ENCODE measurements around the gene KRTAP2-2. TPM values are rescaled to one million over a fixed set of nuclear protein-coding genes. Genes with fewer than 3 reads are reported as not detected.

Gene KRTAP2-2
- total and polyA plus RNA-seq, 10 of the 15 experiments (the other 5 are each of a cell fraction or from before 2014, with no cell fraction given), result not detected

DNA sequence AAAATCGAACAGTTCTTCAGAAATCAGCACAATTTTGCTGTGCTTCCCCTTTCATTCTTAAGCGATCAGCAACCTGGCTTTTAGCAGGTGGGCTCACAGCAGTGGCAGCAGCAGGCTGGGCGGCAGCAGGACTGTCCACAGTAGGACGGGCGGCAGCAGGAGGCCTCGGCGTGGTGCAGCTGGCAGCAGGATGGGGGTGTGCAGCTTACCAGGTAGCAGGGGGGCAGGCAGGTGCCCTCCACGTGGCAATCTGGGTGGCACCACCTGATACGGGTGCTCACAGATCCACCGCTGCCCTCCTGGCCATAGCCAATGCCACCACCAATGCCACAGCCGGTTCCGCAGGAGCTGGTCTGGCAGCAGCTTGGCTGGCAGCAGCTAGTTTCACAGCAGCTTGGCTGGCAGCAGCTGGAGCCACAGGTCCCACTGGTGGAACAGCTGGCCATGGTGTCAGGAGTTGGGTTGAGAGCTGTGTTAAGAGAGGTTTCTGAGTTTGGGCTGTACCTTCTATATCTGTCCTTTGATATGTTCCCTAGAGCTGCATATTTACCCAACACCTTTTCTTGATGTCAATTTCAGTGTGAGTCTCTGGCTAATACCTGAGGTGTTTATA, 25.3 kb downstream of the KRTAP2-2 start, which contains the start of gene KRTAP1-4:
Gene KRTAP1-4 (minus strand): TSS at position 563 of the 613 bp plus-strand sequence. CDS start 117 bp downstream, at position 446.
- no peaks in the 10 kb centered on the region for H3K79me2 ChIP-seq (ENCODE audit: control insufficient read depth, insufficient read depth, low read length)
- no TSS peak for BruUV-seq (replicated peaks)
- H4K20me1 ChIP-seq (ENCODE audit: control insufficient read depth, insufficient read depth), result no peaks in the 10 kb centered on the region
- no peak within 1 kb of the TSS for H3K27ac ChIP-seq (ENCODE audit: control insufficient read depth, insufficient read depth)
- H3K36me3 ChIP-seq (ENCODE audit: control insufficient read depth in 2 of 2, insufficient read depth in 2 of 2, low read length in 1 of 2), result no peaks in the 10 kb centered on the region
- H3K4me2 ChIP-seq (ENCODE audit: control insufficient read depth, insufficient read depth), result no peak within 1 kb of the TSS
- ChIA-PET RAD21 (ENCODE audit: unreplicated experiment) (no interaction called here), CTCF (interaction anchor here (0.9 to 1.7 kb wide), 2 partner anchors 10 to 633 kb away, joined by 3 to 4 read pairs; no protein-coding TSS in a partner anchor), POLR2A (no interaction called here), SMC1A (ENCODE audit: uncharacterized antibody, unreplicated experiment) (interaction anchor here (1.1 kb wide), 1 partner anchor 34 kb away, joined by 3 read pairs; no protein-coding TSS in a partner anchor)
- in situ Hi-C loops (cut with MboI), result no loop called here
- no peaks in the 10 kb centered on the region for H3K9me3 ChIP-seq (replicated peaks; ENCODE audit: control insufficient read depth, insufficient read depth, low read length)
- intact Hi-C loops (cut with micrococcal nuclease; ENCODE audit: unreplicated experiment), result no loop called here
- FAIRE-seq (no peak), ATAC-seq (no peak), DNase-seq (ENCODE audit: low read depth, low spot score) (no peak)
- H3K9ac ChIP-seq (ENCODE audit: control insufficient read depth, insufficient read depth, low read length), result no peak within 1 kb of the TSS
- no peaks in the 10 kb centered on the region for H3K4me1 ChIP-seq (ENCODE audit: control insufficient read depth, insufficient read depth, low read length)
- no peak within 1 kb of the TSS for H3K4me3 ChIP-seq
- no peak for TF ChIP-seq NR2C1 (IDR thresholded peaks at IDR 0.05)
- TF ChIP-seq CEBPB (IDR thresholded peaks at IDR 0.05; ENCODE audit: borderline replicate concordance in 1 of 2, low read depth in 2 of 2, low read length in 2 of 2), result no peak
- TF ChIP-seq SMAD1 (IDR thresholded peaks at IDR 0.05; ENCODE audit: low read depth, partially characterized antibody), result no peak
- no peak for TF ChIP-seq BCL11A (IDR thresholded peaks at IDR 0.05; ENCODE audit: low read depth, low read length)
- no peak for TF ChIP-seq MYC (IDR thresholded peaks at IDR 0.05; ENCODE audit: insufficient read depth, insufficient read length, insufficient replicate concordance, low read length, severe bottlenecking)
- no peak within 1 kb of the TSS for H2AFZ ChIP-seq (ENCODE audit: control insufficient read depth, low read depth, low read length)
- WGBS (ENCODE audit: insufficient coverage, insufficient replicate concordance, low lambda C conversion rate, missing lambda C conversion rate), result 17% methylated on average over 12 of the region's 12 CpGs
- 0 out of 4 replicates have a peak, but pooled peaks cover 0 to 3% of the 10 kb centered on the region in 2 experiments for H3K27me3 ChIP-seq (replicated peaks in 1 of 2; ENCODE audit: control insufficient read depth in 2 of 2, insufficient read depth in 2 of 2, low read length in 1 of 2)

DNA sequence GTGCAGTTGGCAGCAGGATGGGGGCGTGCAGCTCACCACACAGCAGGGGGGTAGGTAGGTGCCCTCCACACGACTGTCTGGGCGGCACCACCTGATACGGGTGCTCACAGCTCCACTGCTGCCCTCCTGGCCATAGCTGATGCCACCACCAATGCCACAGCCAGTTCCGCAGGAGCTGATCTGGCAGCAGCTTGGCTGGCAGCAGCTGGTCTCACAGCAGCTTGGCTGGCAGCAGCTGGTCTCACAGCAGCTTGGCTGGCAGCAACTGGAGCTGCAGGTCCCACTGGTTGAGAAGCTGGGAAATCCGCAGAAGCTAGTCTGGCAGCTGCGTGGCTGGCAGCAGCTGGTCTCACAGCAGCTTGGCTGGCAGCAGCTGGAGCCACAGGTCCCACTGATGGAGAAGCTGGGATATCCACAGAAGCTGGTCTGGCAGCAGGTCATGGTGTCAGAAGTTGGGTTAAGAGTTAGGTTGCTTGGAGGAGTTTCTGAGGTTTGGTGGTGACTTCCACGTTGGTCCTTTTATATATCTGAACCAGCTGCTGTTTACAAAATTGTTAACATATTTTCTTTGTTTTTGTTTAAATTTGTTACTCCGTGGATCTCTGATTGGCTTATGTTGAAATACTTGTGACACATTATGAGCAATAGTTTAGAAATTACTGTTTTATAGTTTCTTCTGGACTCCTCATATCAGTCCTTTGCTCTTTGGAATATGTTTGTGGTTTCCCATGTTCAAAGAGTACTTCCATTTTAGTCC, 28.1 kb downstream of the KRTAP2-2 start, which contains the start of gene KRTAP1-5:
Gene KRTAP1-5 (minus strand): TSS at position 494 of the 757 bp plus-strand sequence. CDS start 53 bp downstream, at position 441.
- RAD21 ChIA-PET (ENCODE audit: unreplicated experiment), result no interaction called here
- H3K9ac ChIP-seq (ENCODE audit: control insufficient read depth, insufficient read depth, low read length), result no peak within 1 kb of the TSS
- intact Hi-C loops (cut with micrococcal nuclease; ENCODE audit: unreplicated experiment), result no loop called here
- no peak for DNase-seq (ENCODE audit: low read depth, low spot score)
- no peak for FAIRE-seq
- H3K4me2 ChIP-seq (ENCODE audit: control insufficient read depth, insufficient read depth), result no peak within 1 kb of the TSS
- H3K27me3 ChIP-seq (replicated peaks in 1 of 2; ENCODE audit: control insufficient read depth in 2 of 2, insufficient read depth in 2 of 2, low read length in 1 of 2), result 0 out of 4 replicates have a peak, but pooled peaks cover 0 to 3% of the 10 kb centered on the region in 2 experiments
- CTCF ChIA-PET, result no interaction called here
- H2AFZ ChIP-seq (ENCODE audit: control insufficient read depth, low read depth, low read length), result no peak within 1 kb of the TSS
- H4K20me1 ChIP-seq (ENCODE audit: control insufficient read depth, insufficient read depth), result no peaks in the 10 kb centered on the region
- in situ Hi-C loops (cut with MboI), result no loop called here
- SMC1A ChIA-PET (ENCODE audit: uncharacterized antibody, unreplicated experiment), result no interaction called here
- no peak within 1 kb of the TSS for H3K27ac ChIP-seq (ENCODE audit: control insufficient read depth, insufficient read depth)
- H3K79me2 ChIP-seq (ENCODE audit: control insufficient read depth, insufficient read depth, low read length), result no peaks in the 10 kb centered on the region
- 14% methylated on average over 9 of the region's 9 CpGs for WGBS (ENCODE audit: insufficient coverage, insufficient replicate concordance, low lambda C conversion rate, missing lambda C conversion rate)
- H3K4me3 ChIP-seq, result no peak within 1 kb of the TSS
- H3K9me3 ChIP-seq (replicated peaks; ENCODE audit: control insufficient read depth, insufficient read depth, low read length), result no peaks in the 10 kb centered on the region
- POLR2A ChIA-PET, result no interaction called here
- ATAC-seq, result no peak
- H3K4me1 ChIP-seq (ENCODE audit: control insufficient read depth, insufficient read depth, low read length), result no peaks in the 10 kb centered on the region
- BruUV-seq (replicated peaks), result no TSS peak
- no peaks in the 10 kb centered on the region for H3K36me3 ChIP-seq (ENCODE audit: control insufficient read depth in 2 of 2, insufficient read depth in 2 of 2, low read length in 1 of 2)
- TF ChIP-seq ZNF217 (IDR thresholded peaks at IDR 0.05) (no peak), ZNF274 (IDR thresholded peaks at IDR 0.05; ENCODE audit: insufficient read depth, insufficient read length) (no peak), CHD2 (IDR thresholded peaks at IDR 0.05; ENCODE audit: borderline replicate concordance, low read depth, low read length) (no peak), BACH1 (IDR thresholded peaks at IDR 0.05; ENCODE audit: borderline replicate concordance) (no peak), CBX5 (IDR thresholded peaks at IDR 0.05; ENCODE audit: low read depth) (no peak), BHLHE40 (IDR thresholded peaks at IDR 0.05; ENCODE audit: borderline replicate concordance in 1 of 2, low read depth in 2 of 2, low read length in 1 of 2) (no peak)
- TF ChIP-seq, protein P1, sequence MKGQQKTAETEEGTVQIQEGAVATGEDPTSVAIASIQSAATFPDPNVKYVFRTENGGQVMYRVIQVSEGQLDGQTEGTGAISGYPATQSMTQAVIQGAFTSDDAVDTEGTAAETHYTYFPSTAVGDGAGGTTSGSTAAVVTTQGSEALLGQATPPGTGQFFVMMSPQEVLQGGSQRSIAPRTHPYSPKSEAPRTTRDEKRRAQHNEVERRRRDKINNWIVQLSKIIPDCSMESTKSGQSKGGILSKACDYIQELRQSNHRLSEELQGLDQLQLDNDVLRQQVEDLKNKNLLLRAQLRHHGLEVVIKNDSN (IDR thresholded peaks at IDR 0.05; ENCODE audit: borderline replicate concordance, extremely low read length, insufficient read depth, low read depth, low read length), result no peak
- TF ChIP-seq, protein P2, sequence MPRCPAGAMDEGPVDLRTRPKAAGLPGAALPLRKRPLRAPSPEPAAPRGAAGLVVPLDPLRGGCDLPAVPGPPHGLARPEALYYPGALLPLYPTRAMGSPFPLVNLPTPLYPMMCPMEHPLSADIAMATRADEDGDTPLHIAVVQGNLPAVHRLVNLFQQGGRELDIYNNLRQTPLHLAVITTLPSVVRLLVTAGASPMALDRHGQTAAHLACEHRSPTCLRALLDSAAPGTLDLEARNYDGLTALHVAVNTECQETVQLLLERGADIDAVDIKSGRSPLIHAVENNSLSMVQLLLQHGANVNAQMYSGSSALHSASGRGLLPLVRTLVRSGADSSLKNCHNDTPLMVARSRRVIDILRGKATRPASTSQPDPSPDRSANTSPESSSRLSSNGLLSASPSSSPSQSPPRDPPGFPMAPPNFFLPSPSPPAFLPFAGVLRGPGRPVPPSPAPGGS (IDR thresholded peaks at IDR 0.05; ENCODE audit: borderline replicate concordance, insufficient read depth, low read depth, low read length, poor library complexity, severe bottlenecking), result no peak

All from GM12878 (cell line).